Measurements from ENCODE around the gene TMEM50B.

GRCh38 chr21:33478182-33478581 lies 1.6 kb downstream of the TMEM50B start:
- TF ChIP-seq, protein P1, sequence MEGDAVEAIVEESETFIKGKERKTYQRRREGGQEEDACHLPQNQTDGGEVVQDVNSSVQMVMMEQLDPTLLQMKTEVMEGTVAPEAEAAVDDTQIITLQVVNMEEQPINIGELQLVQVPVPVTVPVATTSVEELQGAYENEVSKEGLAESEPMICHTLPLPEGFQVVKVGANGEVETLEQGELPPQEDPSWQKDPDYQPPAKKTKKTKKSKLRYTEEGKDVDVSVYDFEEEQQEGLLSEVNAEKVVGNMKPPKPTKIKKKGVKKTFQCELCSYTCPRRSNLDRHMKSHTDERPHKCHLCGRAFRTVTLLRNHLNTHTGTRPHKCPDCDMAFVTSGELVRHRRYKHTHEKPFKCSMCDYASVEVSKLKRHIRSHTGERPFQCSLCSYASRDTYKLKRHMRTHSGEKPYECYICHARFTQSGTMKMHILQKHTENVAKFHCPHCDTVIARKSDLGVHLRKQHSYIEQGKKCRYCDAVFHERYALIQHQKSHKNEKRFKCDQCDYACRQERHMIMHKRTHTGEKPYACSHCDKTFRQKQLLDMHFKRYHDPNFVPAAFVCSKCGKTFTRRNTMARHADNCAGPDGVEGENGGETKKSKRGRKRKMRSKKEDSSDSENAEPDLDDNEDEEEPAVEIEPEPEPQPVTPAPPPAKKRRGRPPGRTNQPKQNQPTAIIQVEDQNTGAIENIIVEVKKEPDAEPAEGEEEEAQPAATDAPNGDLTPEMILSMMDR (IDR thresholded peaks at IDR 0.05): no peak
- no peak for TF ChIP-seq POLR2A (IDR thresholded peaks at IDR 0.05)
